CD8-positive, alpha-beta memory T cell (primary cell): ENCODE measurements around the gene MIA3. TPM values are rescaled to one million over a fixed set of nuclear protein-coding genes. Genes with fewer than 3 reads are reported as not detected.

Source experiments
- CTCF ChIA-PET: fragments of 350-600 bp; sonication (Branson Sonifier 250); formaldehyde crosslinking; loops from one replicate; lab custom pipeline; 2021; ENCODE audit warnings: antibody characterized with exemption; lab: Charles Lee
- POLR2A ChIA-PET: fragments of 350-600 bp; sonication (Branson Sonifier 250); formaldehyde crosslinking; loops from one replicate; lab custom pipeline; 2021; ENCODE audit warnings: antibody characterized with exemption; lab: Charles Lee
- DNase-seq, 5 donors: peaks; one replicate each; pipeline versions ENCODE4 v3.0.0 to v3.0.0-alpha.2; 2020 to 2022; ENCODE audit warnings: mixed read lengths in 1 of 5
- H3K27ac ChIP-seq: one replicate; pipeline ENCODE4 v1.7.0; 2013; ENCODE audit warnings: low read depth, mild to moderate bottlenecking, low read length, moderate library complexity
- H3K27me3 ChIP-seq: 2 replicates; pipeline ENCODE4 v1.7.0; 2013; ENCODE audit warnings: low read length, mild to moderate bottlenecking; ENCODE audit not compliant: insufficient read depth, poor library complexity, severe bottlenecking
- H3K36me3 ChIP-seq: 2 replicates; pipeline ENCODE4 v1.7.0; 2013; ENCODE audit warnings: mild to moderate bottlenecking, low read length, moderate library complexity; ENCODE audit not compliant: insufficient read depth
- H3K4me1 ChIP-seq: 2 replicates; pipeline ENCODE4 v1.7.0; 2013; ENCODE audit warnings: mild to moderate bottlenecking, low read length, moderate library complexity; ENCODE audit not compliant: insufficient read depth
- H3K4me3 ChIP-seq: 2 replicates; pipeline ENCODE4 v1.7.0; 2013; ENCODE audit warnings: mild to moderate bottlenecking, low read length
- H3K9me3 ChIP-seq: 2 replicates; pipeline ENCODE4 v1.7.0; 2013; ENCODE audit warnings: mild to moderate bottlenecking, low read length
- H3K27ac Mint-ChIP-seq, 8 donors: one replicate each; pipeline ENCODE4 v1.8.0; 2020 to 2021; ENCODE audit warnings: mixed read lengths in 8 of 8, mild to moderate bottlenecking in 6 of 8, inconsistent platforms in 3 of 8, moderate library complexity in 3 of 8
- H3K27me3 Mint-ChIP-seq, 2 donors: one replicate each; pipeline ENCODE4 v1.8.0; 2020 to 2021; ENCODE audit warnings: mixed read lengths in 2 of 2, mild to moderate bottlenecking in 1 of 2, moderate library complexity in 1 of 2
- H3K36me3 Mint-ChIP-seq, 3 donors: one replicate each; pipeline ENCODE4 v1.8.0; 2020 to 2021; ENCODE audit warnings: mixed read lengths in 3 of 3, inconsistent platforms in 1 of 3, mild to moderate bottlenecking in 1 of 3
- H3K4me1 Mint-ChIP-seq, 3 donors: one replicate each; pipeline ENCODE4 v1.8.0; 2020 to 2021; ENCODE audit warnings: mixed read lengths in 3 of 3, inconsistent platforms in 1 of 3, mild to moderate bottlenecking in 1 of 3
- H3K4me3 Mint-ChIP-seq, 7 donors: one replicate each; pipeline ENCODE4 v1.8.0; 2020 to 2021; ENCODE audit warnings: mixed read lengths in 7 of 7, mild to moderate bottlenecking in 6 of 7, moderate library complexity in 4 of 7, inconsistent platforms in 2 of 7
- H3K9me3 Mint-ChIP-seq, 5 donors: one replicate each; pipeline ENCODE4 v1.8.0; 2020 to 2022; ENCODE audit warnings: mixed read lengths in 5 of 5, mild to moderate bottlenecking in 3 of 5, moderate library complexity in 2 of 5, inconsistent platforms in 1 of 5
- polyA plus RNA-seq: library from polyadenylated mRNA; unstranded; fragments of 300-500 nt; fragmentation: Illumina TruSeq; gene quantifications from one replicate; pipeline ENCODE4 v1.2.3, GENCODE V29; 2021
- total RNA-seq, 2 experiments: library from RNA; stranded (reverse); gene quantifications; one replicate each; pipeline ENCODE4 v1.2.3, GENCODE V29; 2021

The MIA3 gene
- total and polyA plus RNA-seq, 3 experiments from 2014 or later, result 35.8 to 69.5 (median 43.2) TPM

DNA sequence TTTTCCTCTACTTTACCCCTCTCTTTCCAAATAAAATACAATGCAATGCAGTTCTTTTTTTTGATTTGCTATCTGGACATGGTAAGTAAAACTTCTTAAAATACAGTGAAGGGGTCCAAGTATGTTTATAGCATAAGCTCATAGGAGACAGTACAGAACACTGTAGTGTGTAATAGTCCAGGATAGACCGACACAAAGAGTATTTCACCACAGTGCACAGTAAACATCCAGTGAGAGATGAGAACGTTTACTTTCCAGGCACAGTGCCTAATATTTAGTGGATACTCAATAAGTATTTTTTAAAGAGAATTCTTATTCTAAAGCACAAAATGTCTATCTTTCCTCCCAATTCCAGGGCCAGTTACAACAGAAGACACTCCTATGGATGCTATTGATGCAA is 14.9 kb downstream of the MIA3 start:
- no peaks in the 10 kb centered on the region for H3K9me3 ChIP-seq
- peak overlapping the region in 1 of 8 donors; percentile 43 for H3K27ac Mint-ChIP-seq
- peaks cover 26% of the 10 kb centered on the region for H3K36me3 ChIP-seq
- H3K9me3 Mint-ChIP-seq, result no peaks in the 10 kb centered on the region
- H3K36me3 Mint-ChIP-seq, result peaks cover 13 to 79% (median 31%) of the 10 kb centered on the region in 3 donors
- no peak overlapping the region for H3K27ac ChIP-seq
- H3K4me1 ChIP-seq, result no peaks in the 10 kb centered on the region
- no peak overlapping the region for H3K4me3 ChIP-seq
- no peak for DNase-seq
- CTCF ChIA-PET, result interaction anchor here (1.5 to 2.7 kb wide), 3 partner anchors 9 to 170 kb away, joined by 4 to 15 read pairs (median 14); no protein-coding TSS in a partner anchor
- H3K27me3 Mint-ChIP-seq, result no peaks in the 10 kb centered on the region
- POLR2A ChIA-PET, result no interaction called here
- no peaks in the 10 kb centered on the region for H3K27me3 ChIP-seq
- peaks cover 5 to 11% (median 5%) of the 10 kb centered on the region in 3 donors for H3K4me1 Mint-ChIP-seq
- H3K4me3 Mint-ChIP-seq, result no peak overlapping the region

GRCh38 chr1:222634180-222635013 is 16.5 kb downstream of the MIA3 start:
- no peak overlapping the region for H3K27ac ChIP-seq
- Mint-ChIP-seq H3K4me3 (no peak overlapping the region), H3K27me3 (no peaks in the 10 kb centered on the region), H3K36me3 (peaks cover 7 to 78% (median 25%) of the 10 kb centered on the region in 3 donors), H3K27ac (peak overlapping the region in 6 of 8 donors; percentile 6 to 83 (median 52)), H3K4me1 (peaks cover 5 to 11% (median 5%) of the 10 kb centered on the region in 3 donors), H3K9me3 (no peaks in the 10 kb centered on the region)
- H3K4me1 ChIP-seq, result no peaks in the 10 kb centered on the region
- peaks cover 21% of the 10 kb centered on the region for H3K36me3 ChIP-seq
- no peaks in the 10 kb centered on the region for H3K27me3 ChIP-seq
- no peaks in the 10 kb centered on the region for H3K9me3 ChIP-seq
- POLR2A ChIA-PET, result interaction anchor here (0.5 to 1.5 kb wide), 5 partner anchors 10 to 169 kb away, joined by 3 to 11 read pairs (median 5); partner anchors contain the start of genes AIDA, BROX and TAF1A
- CTCF ChIA-PET, result interaction anchor here (0.7 to 4.0 kb wide), 19 partner anchors 8 to 446 kb away, joined by 3 to 28 read pairs (median 4); partner anchors contain the start of genes AIDA, BROX and TAF1A
- DNase-seq, result peak; percentile 45 to 78 (median 66)
- no peak overlapping the region for H3K4me3 ChIP-seq

GRCh38 chr1:222641269-222641948 is 23.5 kb downstream of the MIA3 start:
- H3K4me1 Mint-ChIP-seq, result peaks cover 23 to 31% (median 30%) of the 10 kb centered on the region in 3 donors
- CTCF ChIA-PET, result interaction anchor here (1.0 kb wide), 1 partner anchor 18 kb away, joined by 3 read pairs; no protein-coding TSS in a partner anchor
- H3K4me1 ChIP-seq, result peaks cover 20% of the 10 kb centered on the region

DNA sequence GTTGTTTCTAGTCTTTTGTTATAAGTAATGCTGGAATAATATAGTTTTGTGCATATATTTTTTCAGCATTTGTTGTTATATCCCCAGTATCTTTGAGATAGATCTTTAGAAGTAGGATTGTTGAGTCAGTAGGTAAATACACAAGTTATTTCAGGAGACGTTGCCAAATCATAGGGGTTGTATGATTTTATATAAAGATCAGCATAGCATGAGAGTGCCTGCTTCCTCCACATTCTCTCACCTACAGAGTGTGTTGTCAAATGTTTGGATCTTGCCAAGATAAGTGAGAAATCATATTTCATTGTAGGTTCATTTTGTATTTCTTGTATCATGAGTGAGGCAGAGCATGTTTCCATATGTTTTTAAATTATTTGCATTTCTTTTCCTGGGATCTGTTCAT is 24.6 kb downstream of the MIA3 start:
- Mint-ChIP-seq H3K27ac (peak overlapping the region in 7 of 8 donors; percentile 4 to 100 (median 98)), H3K9me3 (no peaks in the 10 kb centered on the region), H3K27me3 (no peaks in the 10 kb centered on the region), H3K4me1 (peaks cover 25 to 38% (median 38%) of the 10 kb centered on the region in 3 donors), H3K4me3 (peak overlapping the region in 6 of 7 donors; percentile 19 to 98 (median 78)), H3K36me3 (peaks cover 0 to 59% (median 14%) of the 10 kb centered on the region in 3 donors)
- POLR2A ChIA-PET, result interaction anchor here (3.1 kb wide), 1 partner anchor 70 kb away, joined by 50 read pairs; the partner anchor contains the start of genes AIDA and BROX
- no peak overlapping the region for H3K4me3 ChIP-seq
- DNase-seq, result no peak
- H3K4me1 ChIP-seq, result peaks cover 20% of the 10 kb centered on the region
- H3K27ac ChIP-seq, result no peak overlapping the region
- no peaks in the 10 kb centered on the region for H3K27me3 ChIP-seq
- peaks cover 13% of the 10 kb centered on the region for H3K36me3 ChIP-seq
- CTCF ChIA-PET, result no interaction called here
- no peaks in the 10 kb centered on the region for H3K9me3 ChIP-seq

More at GRCh38 chr1:222641269-222641948, 23.5 kb downstream of the MIA3 start:
- Histone ChIP-seq H3K36me3 (peaks cover 13% of the 10 kb centered on the region), H3K4me3 (no peak overlapping the region), H3K9me3 (no peaks in the 10 kb centered on the region), H3K27me3 (no peaks in the 10 kb centered on the region), H3K27ac (no peak overlapping the region)
- Mint-ChIP-seq H3K9me3 (no peaks in the 10 kb centered on the region), H3K36me3 (peaks cover 5 to 58% (median 15%) of the 10 kb centered on the region in 3 donors), H3K4me3 (peak overlapping the region in 1 of 7 donors; percentile 92), H3K27me3 (no peaks in the 10 kb centered on the region), H3K27ac (peak overlapping the region in 3 of 8 donors; percentile 56 to 98 (median 61))
- DNase-seq, result no peak
- POLR2A ChIA-PET, result interaction anchor here (0.5 kb wide), 1 partner anchor 940 kb away, joined by 3 read pairs; no protein-coding TSS in a partner anchor

DNA sequence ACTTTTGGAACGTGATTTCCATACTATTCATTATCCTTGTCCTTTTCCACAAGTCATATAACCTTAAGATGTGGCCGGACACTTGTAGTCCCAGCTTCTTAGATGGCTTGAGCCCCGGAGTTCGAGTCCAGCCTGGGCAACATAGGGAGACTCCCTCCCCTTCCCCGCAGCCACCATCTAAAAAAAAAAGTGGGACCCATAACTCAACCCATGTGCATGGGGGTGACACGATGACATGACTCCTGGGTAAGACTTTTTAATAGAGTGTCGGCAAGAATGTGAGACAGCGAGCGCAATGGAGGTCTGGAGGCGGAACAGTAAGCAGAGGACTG is 25.7 kb downstream of the MIA3 start:
- Histone ChIP-seq H3K4me3 (peak overlapping the region; percentile 99), H3K4me1 (peaks cover 20% of the 10 kb centered on the region), H3K36me3 (peaks cover 5% of the 10 kb centered on the region), H3K9me3 (no peaks in the 10 kb centered on the region), H3K27me3 (no peaks in the 10 kb centered on the region), H3K27ac (peak overlapping the region; percentile 99)
- Mint-ChIP-seq H3K4me3 (peak overlapping the region; percentile 92 to 100 (median 98)), H3K36me3 (peaks cover 0 to 58% (median 12%) of the 10 kb centered on the region in 3 donors), H3K27ac (peak overlapping the region; percentile 97 to 100 (median 99)), H3K27me3 (no peaks in the 10 kb centered on the region), H3K9me3 (no peaks in the 10 kb centered on the region), H3K4me1 (peaks cover 31 to 46% (median 46%) of the 10 kb centered on the region in 3 donors)
- no peak for DNase-seq
- POLR2A ChIA-PET, result interaction anchor here (1.2 to 3.1 kb wide), 7 partner anchors 9 to 69 kb away, joined by 5 to 50 read pairs (median 9); partner anchors contain the start of genes AIDA, BROX, MIA3 and TAF1A
- CTCF ChIA-PET, result interaction anchor here (0.6 to 2.6 kb wide), 5 partner anchors 9 to 179 kb away, joined by 3 to 17 read pairs (median 5); partner anchors contain the start of genes AIDA and BROX

DNA sequence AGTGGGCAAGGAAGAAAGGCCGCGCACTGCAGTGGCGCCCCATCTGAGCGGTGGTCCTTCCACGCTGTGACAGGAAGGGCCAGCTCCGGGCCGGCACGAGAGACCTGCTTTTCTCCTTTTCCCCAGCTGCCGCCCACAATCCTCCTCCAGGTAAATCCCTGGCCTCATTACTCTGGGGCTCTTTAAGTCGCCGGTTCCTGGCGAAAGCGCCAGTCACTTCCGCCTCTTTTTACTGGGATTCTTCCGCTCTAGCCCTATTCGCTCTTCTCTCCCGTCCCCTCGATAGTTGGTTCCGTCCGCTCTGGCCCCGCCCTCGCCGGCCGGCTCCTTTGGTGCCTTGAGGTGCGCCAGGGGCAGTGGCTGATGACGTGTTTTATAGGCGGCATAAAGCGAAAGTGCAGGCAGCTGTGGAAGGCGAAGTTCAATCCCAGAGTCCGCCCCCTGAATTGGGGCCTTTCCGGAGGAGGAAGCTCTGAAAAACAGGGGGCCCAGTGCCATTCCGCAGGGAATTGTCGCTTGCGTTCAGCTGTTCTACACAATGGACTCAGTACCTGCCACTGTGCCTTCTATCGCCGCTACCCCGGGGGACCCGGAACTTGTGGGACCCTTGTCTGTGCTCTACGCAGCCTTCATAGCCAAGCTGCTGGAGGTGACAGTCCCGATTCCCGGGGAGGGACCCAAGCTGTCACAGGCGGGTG is 26.2 kb downstream of the MIA3 start:
- Histone ChIP-seq H3K36me3 (peaks cover 5% of the 10 kb centered on the region), H3K4me3 (peak overlapping the region; percentile 99), H3K27me3 (no peaks in the 10 kb centered on the region), H3K4me1 (peaks cover 20% of the 10 kb centered on the region), H3K27ac (peak overlapping the region; percentile 99), H3K9me3 (no peaks in the 10 kb centered on the region)
- Mint-ChIP-seq H3K4me1 (peaks cover 33 to 51% (median 50%) of the 10 kb centered on the region in 3 donors), H3K27ac (peak overlapping the region; percentile 97 to 100 (median 99)), H3K27me3 (no peaks in the 10 kb centered on the region), H3K36me3 (peaks cover 0 to 56% (median 11%) of the 10 kb centered on the region in 3 donors), H3K4me3 (peak overlapping the region; percentile 92 to 100 (median 98)), H3K9me3 (no peaks in the 10 kb centered on the region)
- POLR2A ChIA-PET, result interaction anchor here (1.2 to 3.1 kb wide), 7 partner anchors 9 to 69 kb away, joined by 5 to 50 read pairs (median 9); partner anchors contain the start of genes AIDA, BROX, MIA3 and TAF1A
- CTCF ChIA-PET, result interaction anchor here (0.6 to 2.6 kb wide), 7 partner anchors 9 to 179 kb away, joined by 3 to 17 read pairs (median 4); partner anchors contain the start of genes AIDA and BROX
- DNase-seq, result peak; percentile 96 to 99 (median 98)

GRCh38 chr1:222644636-222644980 is 26.7 kb downstream of the MIA3 start:
- Histone ChIP-seq H3K36me3 (peaks cover 5% of the 10 kb centered on the region), H3K4me1 (peaks cover 20% of the 10 kb centered on the region), H3K9me3 (no peaks in the 10 kb centered on the region), H3K27me3 (no peaks in the 10 kb centered on the region), H3K27ac (peak overlapping the region; percentile 99), H3K4me3 (peak overlapping the region; percentile 99)
- peaks cover 33 to 51% (median 50%) of the 10 kb centered on the region in 3 donors for H3K4me1 Mint-ChIP-seq
- no peak for DNase-seq
- CTCF ChIA-PET, result interaction anchor here (0.8 to 2.6 kb wide), 6 partner anchors 8 to 180 kb away, joined by 3 to 17 read pairs (median 4); partner anchors contain the start of genes AIDA and BROX
- no peaks in the 10 kb centered on the region for H3K9me3 Mint-ChIP-seq
- peaks cover 0 to 55% (median 9%) of the 10 kb centered on the region in 3 donors for H3K36me3 Mint-ChIP-seq
- H3K27ac Mint-ChIP-seq, result peak overlapping the region; percentile 97 to 100 (median 99)
- POLR2A ChIA-PET, result interaction anchor here (1.2 to 3.1 kb wide), 7 partner anchors 9 to 68 kb away, joined by 5 to 50 read pairs (median 9); partner anchors contain the start of genes AIDA, BROX, MIA3 and TAF1A
- no peaks in the 10 kb centered on the region for H3K27me3 Mint-ChIP-seq
- H3K4me3 Mint-ChIP-seq, result peak overlapping the region; percentile 92 to 100 (median 98)
